Measurements from ENCODE around the gene CACNB2. TPM values are rescaled to one million over a fixed set of nuclear protein-coding genes. Genes with fewer than 3 reads are reported as not detected.
"Not testable (repeated sequence)": the region's sequence is repeated elsewhere in the genome, so short reads cannot be mapped to it uniquely, and the experiment has no call there.

The CACNB2 gene
- total RNA-seq, 6 experiments from 2014 or later, result not detected

- Mint-ChIP-seq H3K4me1 (ENCODE audit: low read depth) (no peaks in the 10 kb centered on the region), H3K36me3 (ENCODE audit: low read depth) (no peaks in the 10 kb centered on the region), H3K27ac (no peak overlapping the region), H3K27me3 (ENCODE audit: insufficient read depth) (no peaks in the 10 kb centered on the region; the same call in 1 of the 2 replicates), H3K9me3 (peaks cover 21% of the 10 kb centered on the region), H3K4me3 (no peak overlapping the region)
- DNase-seq, result no peak
- TF ChIP-seq CTCF (IDR thresholded peaks at IDR 0.05), result no peak
Observed at GRCh38 chr10:18436902-18437301, 296.7 kb downstream of the CACNB2 start.

GRCh38 chr10:18437486-18437885 lies 297.3 kb downstream of the CACNB2 start:
- no peak for DNase-seq
- TF ChIP-seq CTCF (IDR thresholded peaks at IDR 0.05), result no peak
- H3K4me3 Mint-ChIP-seq, result no peak overlapping the region
- H3K36me3 Mint-ChIP-seq (ENCODE audit: low read depth), result no peaks in the 10 kb centered on the region
- H3K27ac Mint-ChIP-seq, result no peak overlapping the region
- H3K27me3 Mint-ChIP-seq (ENCODE audit: insufficient read depth), result no peaks in the 10 kb centered on the region; the same call in 1 of the 2 replicates
- peaks cover 18% of the 10 kb centered on the region; the same call in 1 of the 2 replicates for H3K9me3 Mint-ChIP-seq
- H3K4me1 Mint-ChIP-seq (ENCODE audit: low read depth), result no peaks in the 10 kb centered on the region

GRCh38 chr10:18438361-18439126 lies 298.3 kb downstream of the CACNB2 start:
- Mint-ChIP-seq H3K36me3 (ENCODE audit: low read depth) (no peaks in the 10 kb centered on the region), H3K4me3 (no peak overlapping the region), H3K4me1 (ENCODE audit: low read depth) (no peaks in the 10 kb centered on the region), H3K27me3 (ENCODE audit: insufficient read depth) (no peaks in the 10 kb centered on the region; the same call in 1 of the 2 replicates), H3K27ac (no peak overlapping the region), H3K9me3 (peaks cover 18% of the 10 kb centered on the region; the same call in 1 of the 2 replicates)
- DNase-seq, result no peak
- TF ChIP-seq CTCF (IDR thresholded peaks at IDR 0.05), result no peak

GRCh38 chr10:18439601-18440000 lies 299.4 kb downstream of the CACNB2 start:
- DNase-seq, result no peak
- Mint-ChIP-seq H3K4me1 (ENCODE audit: low read depth) (no peaks in the 10 kb centered on the region), H3K27ac (no peak overlapping the region), H3K9me3 (peaks cover 18% of the 10 kb centered on the region; the same call in 1 of the 2 replicates), H3K4me3 (no peak overlapping the region), H3K36me3 (ENCODE audit: low read depth) (no peaks in the 10 kb centered on the region), H3K27me3 (ENCODE audit: insufficient read depth) (no peaks in the 10 kb centered on the region; the same call in 1 of the 2 replicates)
- no peak for TF ChIP-seq CTCF (IDR thresholded peaks at IDR 0.05)

GRCh38 chr10:18445635-18446034 lies 305.4 kb downstream of the CACNB2 start:
- DNase-seq; H3K27ac Mint-ChIP-seq; H3K27me3 Mint-ChIP-seq (ENCODE audit: insufficient read depth); H3K4me3 Mint-ChIP-seq; H3K36me3 Mint-ChIP-seq (ENCODE audit: low read depth); H3K4me1 Mint-ChIP-seq (ENCODE audit: low read depth): not testable (repeated sequence)
- peaks cover 20% of the 10 kb centered on the region; the same call in 1 of the 2 replicates for H3K9me3 Mint-ChIP-seq

GRCh38 chr10:18446205-18446604 lies 306.0 kb downstream of the CACNB2 start:
- Mint-ChIP-seq H3K27ac (no peak overlapping the region), H3K4me1 (ENCODE audit: low read depth) (no peaks in the 10 kb centered on the region), H3K36me3 (ENCODE audit: low read depth) (no peaks in the 10 kb centered on the region), H3K27me3 (ENCODE audit: insufficient read depth) (peaks cover 2% of the 10 kb centered on the region; the same call in 1 of the 2 replicates), H3K4me3 (no peak overlapping the region), H3K9me3 (peaks cover 16% of the 10 kb centered on the region; the same call in 1 of the 2 replicates)
- no peak for DNase-seq
- TF ChIP-seq CTCF (IDR thresholded peaks at IDR 0.05), result no peak

Data from HFFc6 (cell line).